K562 (cell line): ENCODE results near the gene TAF9B. TPM values are rescaled to one million over a fixed set of nuclear protein-coding genes. Genes with fewer than 3 reads are reported as not detected.

Experiments used
- ATAC-seq: fragments of 200-7000 bp; cut with Tn5 transposase; 3 replicates; pipeline ENCODE4 v1.9.1; 2020; ENCODE audit warnings: moderate library complexity
- BruUV-seq: library from RNA; stranded (reverse); fragments of 400-500 nt; replicated peaks from 2 replicates; lab custom pipeline; 2021; lab: Mats Ljungman, UMichigan
- CTCF ChIA-PET: fragments of 300-600 bp; formaldehyde crosslinking; extraction: SDS; loops from one replicate; lab custom pipeline; 2021; ENCODE audit warnings: low intra/inter-chr PET ratio; lab: Yijun Ruan, JAX
- POLR2A ChIA-PET: fragments of 300-600, 350-650 bp; sonication (Branson Sonifier 250); formaldehyde crosslinking; extraction: SDS; loops from one replicate; lab custom pipeline; 2021; ENCODE audit warnings: antibody characterized with exemption, inconsistent platforms; lab: Yijun Ruan, JAX
- DNase-seq, 4 experiments: peaks; one replicate each; pipeline versions ENCODE4 v3.0.0 to v3.0.0-alpha.2; 2011 to 2018; ENCODE audit warnings: low spot score in 3 of 4, mixed read lengths in 3 of 4; ENCODE audit errors: extremely low read depth in 1 of 4
- FAIRE-seq: peaks from 2 replicates; lab custom pipeline; 2011; peaks lifted over from hg19 to GRCh38; lab: Jason Lieb, UNC
- H2AFZ ChIP-seq: 2 replicates; pipeline ENCODE4 v1.6.0; 2011; ENCODE audit warnings: low read depth, low read length, control low read depth, inconsistent platforms
- H3K27ac ChIP-seq: fragments of 200-600 bp; 3 replicates; pipeline ENCODE4 v1.8.0; 2011; ENCODE audit warnings: low read depth, mild to moderate bottlenecking, control low read depth, inconsistent platforms, low read length, moderate library complexity, mixed read lengths; ENCODE audit errors: extremely low read depth
- H3K27me3 ChIP-seq, 2 experiments: fragments of 300-600 bp in 1 of 2; 2 replicates in 1 of 2; 3 replicates in 1 of 2; pipeline versions ENCODE4 v1.6.0 to v1.8.0; 2011; ENCODE audit warnings: inconsistent platforms in 2 of 2, low read length in 2 of 2, mild to moderate bottlenecking in 1 of 2, mixed read lengths in 1 of 2, moderate library complexity in 1 of 2; ENCODE audit not compliant: control insufficient read depth in 2 of 2, insufficient read depth in 2 of 2
- H3K36me3 ChIP-seq: fragments of 300-600 bp; 3 replicates; pipeline ENCODE4 v1.8.0; 2011; ENCODE audit warnings: mild to moderate bottlenecking, low read length, inconsistent platforms; ENCODE audit not compliant: control insufficient read depth, insufficient read depth
- H3K4me1 ChIP-seq, 2 experiments: fragments of 200-600 bp in 1 of 2; replicated peaks in 1 of 2; 2 replicates in 1 of 2; 3 replicates in 1 of 2; pipeline versions ENCODE4 v1.5.1 to v1.8.0; 2011; ENCODE audit warnings: inconsistent platforms in 2 of 2, low read length in 2 of 2, mild to moderate bottlenecking in 1 of 2, mixed read lengths in 1 of 2, moderate library complexity in 1 of 2; ENCODE audit not compliant: control insufficient read depth in 2 of 2, insufficient read depth in 2 of 2
- H3K4me2 ChIP-seq: 2 replicates; pipeline ENCODE4 v1.6.1; 2011; ENCODE audit warnings: low read length, control low read depth, inconsistent platforms, mixed read lengths; ENCODE audit not compliant: insufficient read depth
- H3K4me3 ChIP-seq: fragments of 200-600 bp; sonication (generic), shearing (Covaris generic); 2 replicates; pipeline ENCODE4 v1.5.1; 2016; ENCODE audit warnings: control low read depth, inconsistent platforms
- H3K79me2 ChIP-seq: fragments of 200-600 bp; 3 replicates; pipeline ENCODE4 v1.8.0; 2011; ENCODE audit warnings: low read length, inconsistent platforms; ENCODE audit not compliant: control insufficient read depth, insufficient read depth
- H3K9ac ChIP-seq, 2 experiments: 2 replicates each; pipeline versions ENCODE4 v1.6.0 to v1.6.1; 2011; ENCODE audit warnings: low read depth in 2 of 2, low read length in 2 of 2, control low read depth in 1 of 2, inconsistent platforms in 1 of 2, mild to moderate bottlenecking in 1 of 2, mixed read lengths in 1 of 2; ENCODE audit not compliant: insufficient read depth in 1 of 2
- H3K9me1 ChIP-seq: one replicate; pipeline ENCODE4 v1.6.0; 2011; ENCODE audit warnings: inconsistent platforms, mild to moderate bottlenecking, low read length, moderate library complexity; ENCODE audit not compliant: control insufficient read depth, insufficient read depth
- H3K9me3 ChIP-seq: replicated peaks from 2 replicates; pipeline ENCODE4 v1.5.1; 2011; ENCODE audit warnings: low read depth, low read length, inconsistent platforms; ENCODE audit not compliant: control insufficient read depth, insufficient read depth
- H4K20me1 ChIP-seq: replicated peaks from 2 replicates; pipeline ENCODE4 v1.6.1; 2011; ENCODE audit warnings: low read length, inconsistent platforms, mixed read lengths; ENCODE audit not compliant: control insufficient read depth, insufficient read depth
- HNRNPUL1 ChIP-seq: fragments of 200-400 bp; formaldehyde crosslinking; IDR thresholded peaks from 2 replicates; pipeline ENCODE4 v1.6.1; 2017; ENCODE audit warnings: low read length
- WGBS: fragments of 100-300 bp; shearing (Covaris generic); methylation state at CpG from one replicate; pipeline ENCODE4 v1.1.6; 2016; ENCODE audit warnings: low coverage, mixed read lengths; ENCODE audit not compliant: insufficient coverage; ENCODE audit errors: missing lambda C conversion rate; 5-methylcytosine and 5-hydroxymethylcytosine counted together
- in situ Hi-C: fragments of 300-500 bp; cut with MboI; formaldehyde crosslinking; loops from 4 replicates; pipeline ENCODE4 v1.15.0; 2018; ENCODE audit warnings: inconsistent platforms, mixed read lengths
- intact Hi-C: fragments of 100-400 bp; cut with micrococcal nuclease; formaldehyde crosslinking; loops from 2 replicates; pipeline ENCODE4 v1.14.2; 2022
- polyA plus RNA-seq, 8 experiments: library from polyadenylated mRNA; depleted of rRNA in 4 of 8; stranded (reverse) in 5 of 8; unstranded in 3 of 8; fragments of >200 nt; fragmentation: Nextera tagmentation in 2 of 8; fragmentation: Illumina TruSeq in 1 of 8; extraction: Ambion mirVana in 2 of 8; extraction: Trizol in 1 of 8; gene quantifications; 2 replicates each; pipeline versions ENCODE4 v1.2.1 to v1.2.3, GENCODE V29; 2011 to 2014; ENCODE audit warnings: inconsistent platforms in 1 of 8, missing spikeins in 1 of 8
- total RNA-seq, 7 experiments: library from RNA; depleted of rRNA in 6 of 7; stranded (reverse); fragments of >200 nt in 6 of 7; fragmentation: Illumina TruSeq in 2 of 7; extraction: Trizol in 2 of 7; gene quantifications; 2 replicates each; pipeline versions ENCODE4 v1.2.1 to v1.2.3, GENCODE V29; 2011 to 2021; ENCODE audit warnings: low replicate concordance in 1 of 7
- TF ChIP-seq, protein P1 (sequence below), 3 experiments: IDR thresholded peaks in 2 of 3; conservative IDR thresholded peaks in 1 of 3; 2 replicates each; pipeline ENCODE4 v1.5.1; 2011 to 2012; ENCODE audit warnings: low read length in 3 of 3, mild to moderate bottlenecking in 3 of 3, control low read depth in 2 of 3, improper control_type of control experiment in 1 of 3, inconsistent platforms in 1 of 3, low read depth in 1 of 3, mixed read lengths in 1 of 3, moderate library complexity in 1 of 3; ENCODE audit not compliant: insufficient read depth in 2 of 3

The TAF9B gene
- total and polyA plus RNA-seq, 9 of the 15 experiments (the other 6 are each of a cell fraction or from before 2014, with no cell fraction given), result 10.9 to 42.1 (median 20.8) TPM

DNA sequence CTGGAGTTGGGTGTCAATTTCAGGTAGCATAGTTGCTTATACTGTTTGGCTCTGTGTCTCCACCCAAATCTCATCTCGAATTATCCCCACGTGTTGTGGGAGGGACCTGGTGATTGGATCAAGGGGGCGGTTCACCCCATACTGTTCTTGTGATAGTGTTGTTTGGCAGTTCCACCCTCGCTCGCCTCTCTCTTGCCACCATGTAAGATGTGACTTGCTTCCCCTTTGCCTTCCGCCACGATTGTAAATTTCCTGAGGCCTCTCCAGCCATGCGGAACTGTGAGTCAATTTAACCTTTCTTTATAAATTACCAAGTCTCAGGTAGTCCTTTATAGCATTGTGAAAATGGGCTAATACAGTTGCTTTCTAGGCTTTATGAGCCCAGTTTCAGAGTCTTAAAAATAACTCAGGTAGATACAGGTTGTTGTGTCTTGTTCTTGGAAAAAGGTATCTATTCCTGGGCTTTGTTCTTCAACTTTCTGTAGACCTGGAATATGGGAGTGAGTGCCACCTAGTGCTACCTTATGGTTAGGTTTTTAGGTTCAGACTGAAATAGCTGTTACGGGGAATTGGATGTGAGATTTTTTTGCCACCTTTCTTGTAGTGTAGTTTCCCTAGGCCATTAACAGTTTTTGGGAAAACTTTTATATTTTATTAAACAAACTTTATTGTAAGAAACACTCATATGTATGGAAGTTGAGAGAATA lies 19.8 kb downstream of the TAF9B start:
- intact Hi-C loops, result no loop called here
- FAIRE-seq, result no peak

More for the DNA sequence above, 19.8 kb downstream of the TAF9B start:
- TF ChIP-seq, protein P1, sequence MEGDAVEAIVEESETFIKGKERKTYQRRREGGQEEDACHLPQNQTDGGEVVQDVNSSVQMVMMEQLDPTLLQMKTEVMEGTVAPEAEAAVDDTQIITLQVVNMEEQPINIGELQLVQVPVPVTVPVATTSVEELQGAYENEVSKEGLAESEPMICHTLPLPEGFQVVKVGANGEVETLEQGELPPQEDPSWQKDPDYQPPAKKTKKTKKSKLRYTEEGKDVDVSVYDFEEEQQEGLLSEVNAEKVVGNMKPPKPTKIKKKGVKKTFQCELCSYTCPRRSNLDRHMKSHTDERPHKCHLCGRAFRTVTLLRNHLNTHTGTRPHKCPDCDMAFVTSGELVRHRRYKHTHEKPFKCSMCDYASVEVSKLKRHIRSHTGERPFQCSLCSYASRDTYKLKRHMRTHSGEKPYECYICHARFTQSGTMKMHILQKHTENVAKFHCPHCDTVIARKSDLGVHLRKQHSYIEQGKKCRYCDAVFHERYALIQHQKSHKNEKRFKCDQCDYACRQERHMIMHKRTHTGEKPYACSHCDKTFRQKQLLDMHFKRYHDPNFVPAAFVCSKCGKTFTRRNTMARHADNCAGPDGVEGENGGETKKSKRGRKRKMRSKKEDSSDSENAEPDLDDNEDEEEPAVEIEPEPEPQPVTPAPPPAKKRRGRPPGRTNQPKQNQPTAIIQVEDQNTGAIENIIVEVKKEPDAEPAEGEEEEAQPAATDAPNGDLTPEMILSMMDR (IDR thresholded peaks at IDR 0.05 in 2 of 3, conservative IDR thresholded peaks at IDR 0.05 in 1 of 3; ENCODE audit: insufficient read depth in 2 of 3, low read depth in 1 of 3, low read length in 3 of 3), result peak in 1 of 3 experiments; percentile 32; a peak in 2 of 6 replicates
- TF ChIP-seq HNRNPUL1, result no peak
- TF ChIP-seq, all 486 proteins: peak for 1
- H2AFZ ChIP-seq, result no peak overlapping the region
- peaks cover 98% of the 10 kb centered on the region for H3K36me3 ChIP-seq
- no peak overlapping the region for H3K9ac ChIP-seq
- no peak overlapping the region for H3K27ac ChIP-seq
- ATAC-seq (peak; percentile 63; the same call in 2 of the 3 replicates), DNase-seq (no peak)
- in situ Hi-C loops, result no loop called here
- POLR2A ChIA-PET, result no interaction called here
- H3K9me1 ChIP-seq, result peaks cover 1% of the 10 kb centered on the region
- no peak overlapping the region for H3K4me3 ChIP-seq
- CTCF ChIA-PET, result no interaction called here
- H3K79me2 ChIP-seq, result peaks cover 74% of the 10 kb centered on the region
- WGBS, result 92% methylated on average over 6 of the region's 9 CpGs
- H3K9me3 ChIP-seq, result no peaks in the 10 kb centered on the region
- no peaks in the 10 kb centered on the region for H3K27me3 ChIP-seq
- BruUV-seq, result no TSS peak
- H3K4me1 ChIP-seq, result peaks cover 0 to 7% of the 10 kb centered on the region in 2 experiments; a peak in 2 of 5 replicates
- H3K4me2 ChIP-seq, result no peak overlapping the region
- H4K20me1 ChIP-seq, result peaks cover 27% of the 10 kb centered on the region; the same call in 1 of the 2 replicates
